Superior temporal gyrus (tissue), 1 donor: Measurements from ENCODE around the gene GCA.
A peak's percentile ranks its signal among the peaks of the same experiment; 100 is the strongest.

ENCODE experiments used
- DNase-seq: peaks from one replicate; pipeline ENCODE4 v3.0.0-alpha.2; 2016; ENCODE audit errors: extremely low spot score

GCA gene

DNA sequence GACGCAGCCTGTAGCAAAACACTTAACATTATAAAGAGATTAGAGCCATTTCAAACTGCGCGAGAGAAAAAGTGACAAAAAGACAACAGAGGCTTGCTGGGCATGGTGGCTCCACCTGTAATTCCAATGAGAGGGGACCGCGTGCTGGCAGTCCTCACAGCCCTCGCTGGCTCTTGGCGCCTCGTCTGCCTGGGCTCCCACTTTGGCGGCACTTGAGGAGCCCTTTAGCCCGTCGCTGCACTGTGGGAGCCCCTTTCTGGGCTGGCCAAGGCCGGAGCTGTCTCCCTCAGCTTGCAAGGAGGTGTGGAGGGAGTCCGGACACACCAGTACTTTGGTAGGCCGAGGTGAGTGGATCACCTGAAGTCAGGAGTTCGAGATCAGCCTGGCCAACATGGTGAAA lies 16.1 kb upstream of the GCA start:
- no peak for DNase-seq

DNA sequence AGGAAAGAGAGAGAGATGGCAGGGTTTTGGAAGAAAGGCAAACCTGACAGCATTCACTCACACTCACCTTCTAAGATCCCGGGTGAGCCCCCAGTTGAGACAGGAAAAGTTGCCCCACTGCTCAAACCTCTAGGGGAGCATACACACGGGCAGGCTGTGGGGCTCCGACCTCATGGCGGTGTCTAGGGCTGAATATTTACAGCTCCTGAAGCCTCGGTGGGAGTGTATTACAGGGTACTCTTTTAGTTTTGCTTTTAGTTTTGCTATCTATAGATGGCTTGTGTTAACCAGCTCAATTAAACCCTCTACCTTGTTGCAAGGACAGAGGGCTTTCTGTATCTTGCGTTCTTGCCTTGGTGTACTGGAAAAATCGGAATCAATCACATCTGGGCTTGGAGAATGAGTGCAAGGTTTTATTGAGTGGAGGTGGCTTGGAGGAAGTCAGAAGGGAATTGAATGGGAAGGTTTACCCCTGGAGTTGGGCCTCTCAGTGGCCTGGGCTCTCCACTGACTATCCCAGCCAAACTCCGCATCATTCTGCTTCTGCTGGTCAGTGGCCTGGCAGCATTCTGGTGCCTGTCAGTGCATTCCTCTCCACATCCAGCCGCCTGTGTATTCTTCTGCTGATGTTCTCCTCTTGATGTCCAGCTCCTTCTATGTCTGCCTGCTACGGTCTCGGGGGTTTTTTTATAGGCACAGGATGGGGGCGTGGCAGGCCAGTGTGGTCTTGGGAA lies 15.3 kb upstream of the GCA start:
- DNase-seq: no peak

DNA sequence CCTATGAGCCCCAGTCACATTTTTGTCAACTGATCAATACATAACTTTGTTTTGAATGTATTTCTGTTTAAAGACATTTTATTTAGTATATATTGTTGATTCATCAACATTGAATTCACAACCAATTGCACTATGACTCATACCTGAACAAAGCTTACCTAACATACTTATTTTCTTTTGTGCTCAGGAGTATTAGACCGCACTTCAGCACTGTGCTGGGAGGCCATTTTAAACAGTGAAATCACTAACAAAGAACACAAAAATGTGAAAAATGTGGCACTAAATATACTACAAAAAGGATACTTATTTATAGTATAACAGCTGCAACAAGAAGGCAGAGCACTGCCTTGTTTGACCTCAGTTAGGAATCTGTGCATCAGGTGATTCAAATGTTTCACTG lies 13.1 kb upstream of the GCA start:
- no peak for DNase-seq

DNA sequence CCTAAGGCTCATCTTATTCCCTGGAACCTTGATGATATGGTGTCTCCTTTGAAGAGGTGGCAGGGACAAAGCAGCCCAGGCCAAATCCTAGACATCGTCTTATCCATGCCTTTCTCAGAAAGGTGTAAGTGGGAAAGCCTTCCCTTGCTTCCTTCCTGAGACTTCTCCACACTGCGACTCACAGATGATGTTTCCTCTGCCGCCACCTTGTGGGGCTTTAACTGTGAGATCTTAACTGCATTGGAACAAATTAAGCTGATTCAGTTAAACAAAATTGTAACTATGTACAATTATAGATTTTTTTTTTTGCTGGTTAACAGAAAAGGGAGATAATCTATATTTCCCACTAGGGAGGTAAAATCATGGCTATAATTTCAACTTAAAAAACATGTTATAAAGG lies 10.0 kb upstream of the GCA start:
- DNase-seq: peak; percentile 75

DNA sequence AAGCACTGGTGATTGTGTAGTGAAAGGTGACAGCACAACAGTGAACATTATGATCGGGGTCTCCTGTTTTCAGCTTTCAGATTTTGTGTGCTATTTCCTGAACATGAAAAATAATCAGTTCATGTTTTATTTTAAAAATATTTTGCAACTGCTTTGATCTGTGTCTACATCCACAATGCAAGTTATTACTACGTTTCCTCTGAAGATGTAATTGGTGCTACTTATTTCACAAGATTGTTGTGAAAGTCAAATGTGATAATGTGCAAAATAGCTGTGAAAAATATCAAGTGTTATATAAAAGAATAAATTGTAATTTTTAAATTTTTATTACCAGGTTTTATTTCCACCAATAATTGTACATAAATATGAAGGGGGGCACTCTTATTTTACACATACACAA lies 6.1 kb upstream of the GCA start:
- DNase-seq: no peak

DNA sequence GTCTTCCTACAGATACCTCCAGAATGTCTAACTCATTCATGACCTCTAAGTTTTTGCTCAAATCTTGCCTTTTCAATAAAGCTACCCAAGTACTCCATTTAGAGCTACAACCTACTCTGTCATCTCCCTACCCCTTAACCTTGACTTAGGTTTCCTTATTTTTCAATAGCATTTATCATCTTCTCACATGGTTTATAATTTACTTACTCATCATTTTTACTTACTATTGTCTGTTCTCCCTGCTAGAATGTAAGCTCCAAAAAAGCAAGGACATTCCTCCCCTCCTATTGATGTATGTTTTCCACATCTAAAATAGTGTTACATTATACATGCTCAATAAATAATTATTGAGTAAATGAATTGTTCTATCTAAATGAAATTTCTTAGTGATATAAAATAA lies 3.1 kb upstream of the GCA start:
- DNase-seq: no peak

DNA sequence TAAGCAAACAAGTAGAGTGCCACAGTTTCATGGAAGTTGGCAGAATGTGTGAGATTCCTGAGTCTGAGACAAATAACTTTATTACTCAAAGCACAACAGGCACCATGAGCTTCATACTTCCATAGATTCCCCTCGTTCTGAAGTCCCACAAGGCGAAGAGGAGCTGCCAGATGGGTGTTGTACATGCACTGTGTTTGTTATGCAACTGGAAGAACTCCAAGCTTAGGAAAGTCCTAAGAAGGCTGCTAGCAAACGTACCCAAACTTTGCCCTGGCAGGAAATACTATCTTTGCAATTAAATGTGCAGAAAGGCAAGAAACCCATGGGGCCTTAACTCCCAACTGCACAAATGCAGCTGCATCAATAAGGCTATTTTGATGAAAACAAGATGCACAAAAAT lies 1.6 kb upstream of the GCA start:
- DNase-seq: no peak

DNA sequence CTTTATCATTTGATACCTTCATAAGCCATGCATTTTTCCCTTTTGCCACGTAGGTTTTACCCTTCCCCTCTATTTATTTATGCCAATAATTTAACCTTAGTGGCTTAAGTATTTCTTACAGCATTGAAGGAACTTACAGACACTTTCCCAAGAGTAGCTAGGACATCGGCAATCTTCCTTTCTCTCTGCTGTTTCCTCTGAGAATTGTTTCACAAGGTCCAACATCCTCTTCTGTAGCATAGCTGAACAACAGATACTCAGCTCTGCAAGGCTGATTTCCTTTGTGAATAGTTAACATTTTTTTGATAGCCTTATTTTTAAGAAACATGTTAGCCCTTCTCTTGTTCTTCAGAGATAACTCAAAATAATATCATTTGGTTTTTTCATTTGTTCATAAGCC lies 1.1 kb upstream of the GCA start:
- no peak for DNase-seq

DNA sequence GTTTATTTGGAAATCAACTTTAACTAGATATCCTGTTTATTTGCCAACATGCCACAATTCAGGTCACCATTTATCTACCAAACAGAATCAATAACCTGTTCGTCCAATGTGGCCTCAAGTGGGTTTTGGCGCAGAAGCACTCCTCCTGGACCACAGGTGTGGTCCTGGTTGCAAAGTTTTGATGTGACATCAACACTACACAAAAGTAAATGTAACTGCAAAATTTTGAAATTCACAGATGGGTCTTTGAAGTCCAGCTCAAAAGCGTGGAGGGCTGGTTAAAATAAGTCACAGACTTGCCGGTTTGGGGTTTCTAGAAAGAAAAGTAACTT lies 474 bp upstream of the GCA start:
- no peak for DNase-seq

DNA sequence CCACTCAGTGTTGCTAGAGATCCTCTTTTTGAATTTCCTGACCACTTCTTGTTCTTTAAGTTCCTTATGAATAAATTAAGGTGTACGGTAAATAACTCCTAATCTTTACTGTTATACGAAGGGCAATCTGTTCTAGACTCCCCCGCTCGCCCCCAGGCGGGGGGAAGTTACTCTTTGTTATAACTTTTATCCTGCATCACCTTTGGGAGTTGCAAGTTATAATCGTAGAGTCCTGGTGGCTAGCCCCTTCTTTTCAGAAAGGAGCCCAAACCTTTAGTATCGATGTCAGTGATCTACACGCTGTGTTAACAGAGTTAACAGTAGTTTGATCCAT lies 652 bp downstream of the GCA start:
- peak; percentile 60 for DNase-seq

DNA sequence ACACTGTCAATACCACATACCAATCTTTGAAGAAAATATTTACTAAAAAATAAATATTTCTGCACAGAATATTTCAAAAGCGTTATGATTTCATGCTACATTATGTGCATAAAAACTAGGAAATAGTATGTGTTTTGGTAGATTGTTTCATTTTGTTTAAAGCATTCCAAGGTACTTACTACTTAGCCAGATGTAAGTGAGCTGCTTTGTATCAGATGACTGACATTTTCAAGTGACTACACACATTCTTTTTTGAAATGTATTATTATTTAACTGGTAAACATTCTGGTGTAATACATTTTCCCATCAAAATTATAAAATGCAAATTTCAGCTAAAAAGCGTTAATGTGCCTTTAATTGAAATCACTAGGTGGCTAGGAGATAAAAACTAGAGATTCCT lies 21.5 kb downstream of the GCA start:
- no peak for DNase-seq

DNA sequence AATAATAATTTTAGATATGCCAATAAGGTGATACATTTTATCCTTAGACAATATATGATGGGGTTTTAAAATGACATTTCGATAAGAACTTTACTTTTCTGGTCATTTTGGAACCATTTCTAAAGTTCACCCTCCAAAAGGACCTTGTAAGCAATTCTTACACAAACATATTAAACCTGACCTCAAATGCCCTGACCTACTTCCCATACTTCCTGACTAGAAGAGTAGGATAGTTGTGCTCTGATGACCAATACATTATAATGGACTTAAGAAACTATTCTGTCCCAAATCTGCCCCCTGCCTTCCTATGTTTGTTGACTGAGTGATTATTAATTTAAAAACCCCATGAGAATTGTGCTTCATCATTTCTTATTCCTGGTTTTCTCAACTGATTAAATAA lies 24.6 kb downstream of the GCA start:
- no peak for DNase-seq

DNA sequence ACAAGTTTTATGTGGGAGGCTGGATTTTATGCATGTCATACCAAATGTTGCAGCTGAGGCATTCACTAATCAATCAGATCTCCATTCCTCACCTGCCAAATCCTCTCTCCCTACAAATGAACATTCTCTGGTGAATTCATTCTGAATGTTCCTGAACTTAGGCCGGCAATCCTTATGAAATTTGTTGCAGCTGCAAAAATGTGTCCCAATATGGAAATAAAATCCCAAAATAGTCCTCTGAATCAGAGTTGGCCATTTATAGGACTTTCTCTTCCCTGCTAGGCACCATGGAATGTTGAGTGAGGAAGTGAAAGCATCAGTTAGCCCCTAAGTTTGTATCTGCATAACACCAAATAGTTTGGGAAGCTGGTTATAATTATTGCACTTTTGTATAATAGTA lies 25.6 kb downstream of the GCA start:
- DNase-seq: peak; percentile 61

DNA sequence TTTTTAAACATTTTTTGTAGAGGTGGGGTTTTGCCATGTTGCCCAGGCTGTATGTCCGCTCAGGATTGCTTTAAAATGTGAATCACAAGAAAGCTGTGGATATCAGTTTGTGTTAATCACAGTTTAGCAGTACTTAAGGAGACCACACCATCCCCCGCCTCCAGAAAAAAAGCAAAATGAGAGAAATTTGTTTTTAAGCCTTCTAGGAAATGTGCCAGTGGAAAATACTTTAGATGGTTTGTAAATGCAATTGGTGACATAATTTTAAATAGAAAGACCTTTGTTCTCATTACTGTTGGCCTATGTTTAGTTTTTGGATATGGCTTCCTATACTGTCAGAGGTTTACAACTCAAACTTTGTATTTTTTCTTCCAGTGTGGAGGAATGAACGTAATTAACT lies 27.0 kb downstream of the GCA start:
- DNase-seq: no peak

DNA sequence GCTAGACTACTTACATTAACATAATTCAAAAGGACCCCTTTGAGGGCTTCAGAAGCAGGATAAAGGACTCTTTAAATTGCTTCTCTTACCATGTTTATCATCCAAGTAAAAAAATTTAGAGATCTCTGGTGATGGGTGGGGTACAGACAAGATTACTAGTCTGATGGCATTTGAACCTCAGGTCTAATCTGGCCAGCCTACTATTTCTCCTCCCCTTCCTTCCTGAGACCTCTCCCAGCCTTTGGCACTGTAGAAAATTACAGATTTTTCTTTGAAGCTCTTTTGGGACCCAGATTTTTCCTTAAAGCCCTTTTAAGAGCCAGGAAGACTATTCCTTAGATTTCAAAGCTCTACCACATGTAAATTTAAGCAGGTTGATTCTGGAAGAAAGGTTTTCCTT lies 28.9 kb downstream of the GCA start:
- DNase-seq: no peak

DNA sequence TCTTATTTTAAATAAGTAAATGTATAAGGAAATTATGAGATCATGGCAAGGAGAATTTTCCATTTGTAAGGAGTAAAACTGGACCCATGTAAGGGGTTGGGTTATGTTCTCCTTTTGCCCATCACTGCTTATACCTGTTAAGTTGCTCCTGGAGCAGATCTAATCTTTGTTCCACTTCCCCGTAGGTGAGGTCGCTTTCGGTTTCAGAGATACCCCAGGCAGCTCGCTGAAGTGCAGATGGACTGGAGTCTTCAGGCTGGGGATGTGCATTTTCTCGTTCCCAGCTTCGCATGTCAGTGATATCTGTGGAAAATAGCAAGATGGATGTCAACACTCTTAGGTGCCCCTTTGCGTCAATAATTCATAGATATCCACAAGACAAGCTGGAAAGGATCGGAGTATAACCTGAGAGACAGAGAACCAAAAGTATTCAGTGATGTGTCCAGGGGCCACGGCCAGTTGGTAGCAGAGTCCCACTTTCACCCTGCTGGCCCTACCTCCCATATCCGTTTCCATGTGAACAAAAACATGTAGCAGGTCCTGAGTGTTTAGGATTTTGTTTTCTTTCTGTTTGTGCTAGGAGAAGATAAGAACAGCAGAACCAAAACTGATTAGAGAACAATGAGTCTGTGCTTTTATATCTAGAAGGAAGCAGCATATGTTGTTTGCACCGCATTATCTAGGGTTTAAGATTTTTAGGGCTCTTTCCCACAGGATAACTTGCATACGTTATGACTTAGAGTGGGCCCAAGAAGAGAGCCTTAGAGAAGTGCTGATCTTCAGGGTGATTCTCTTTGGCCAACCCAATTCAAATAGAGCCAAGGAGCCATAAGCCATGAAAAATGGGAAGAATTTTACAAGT lies 36.0 kb downstream of the GCA start:
- no peak for DNase-seq

DNA sequence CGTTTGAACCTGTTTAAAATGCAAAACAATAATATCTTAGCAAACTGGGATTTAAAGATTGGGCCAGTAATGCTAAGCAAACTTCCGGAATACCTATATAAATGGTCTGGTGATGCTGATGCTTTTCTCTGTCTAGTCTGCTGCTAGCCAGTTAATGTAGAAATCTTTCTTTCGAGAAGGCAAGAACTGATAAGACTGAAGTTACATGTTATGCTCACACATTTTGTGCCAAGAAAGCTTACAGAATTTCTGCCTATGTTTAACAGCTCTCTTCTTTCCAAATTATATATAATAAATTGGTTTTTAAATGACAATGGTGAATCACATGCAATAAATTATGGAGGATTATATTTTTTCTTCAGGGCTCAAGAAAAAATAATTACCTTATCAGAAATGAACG lies 37.9 kb downstream of the GCA start:
- DNase-seq: no peak

DNA sequence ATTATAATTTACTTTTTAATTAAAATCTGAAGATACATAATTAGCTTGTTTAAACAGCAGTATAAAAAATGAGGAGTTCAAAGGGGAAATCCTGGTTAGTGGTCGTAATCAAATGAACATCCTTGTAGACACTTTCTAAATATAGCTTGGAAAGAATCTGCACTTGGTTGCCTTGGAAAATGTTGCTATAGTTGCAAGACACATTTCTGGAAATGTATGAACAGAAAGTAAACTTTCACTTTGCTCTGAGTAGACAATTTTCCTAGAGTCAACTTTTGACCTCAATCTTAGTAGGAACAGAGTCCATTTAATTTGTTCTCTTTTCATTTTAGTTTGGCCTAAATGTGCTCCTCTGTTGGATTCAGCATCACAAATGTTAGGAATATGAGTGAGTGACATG lies 38.3 kb downstream of the GCA start:
- DNase-seq: no peak

DNA sequence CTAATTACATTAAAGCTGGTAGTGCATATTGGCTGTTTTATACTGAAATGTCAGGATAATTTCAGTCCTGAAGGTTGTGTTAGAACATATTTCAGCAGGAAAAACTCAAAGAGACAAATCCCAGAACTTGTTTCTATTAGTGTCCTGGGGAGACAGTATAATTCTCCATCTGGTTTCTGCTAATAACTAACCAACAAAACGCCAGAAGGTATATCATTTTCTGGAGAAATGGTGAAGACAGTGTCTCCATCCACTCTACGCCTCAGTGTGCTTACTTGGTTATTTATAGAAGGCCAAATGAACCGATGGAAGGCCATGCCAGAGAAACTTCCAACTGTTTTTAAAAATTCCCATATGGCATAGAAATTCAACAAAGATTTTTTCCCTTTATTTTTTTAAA lies 41.6 kb downstream of the GCA start:
- DNase-seq: no peak

DNA sequence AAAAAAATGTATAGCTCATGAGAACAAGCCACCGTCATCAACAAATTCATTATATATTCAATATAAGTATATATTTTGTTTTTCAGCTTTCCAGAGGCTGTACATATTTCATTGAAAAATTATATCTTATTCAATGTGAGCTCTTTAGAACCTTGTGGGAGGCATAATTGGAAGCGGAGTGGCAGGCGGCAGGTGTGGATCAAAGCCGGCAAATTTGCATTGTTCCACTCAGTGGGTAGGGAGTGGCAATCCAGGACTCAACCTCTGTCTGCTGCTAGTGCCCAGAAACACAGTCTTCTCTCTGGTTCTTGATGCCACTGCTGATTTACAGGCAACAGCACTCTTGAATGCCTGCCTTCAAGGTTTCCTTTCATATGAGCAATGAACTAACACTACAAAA lies 46.9 kb downstream of the GCA start:
- DNase-seq: no peak

DNA sequence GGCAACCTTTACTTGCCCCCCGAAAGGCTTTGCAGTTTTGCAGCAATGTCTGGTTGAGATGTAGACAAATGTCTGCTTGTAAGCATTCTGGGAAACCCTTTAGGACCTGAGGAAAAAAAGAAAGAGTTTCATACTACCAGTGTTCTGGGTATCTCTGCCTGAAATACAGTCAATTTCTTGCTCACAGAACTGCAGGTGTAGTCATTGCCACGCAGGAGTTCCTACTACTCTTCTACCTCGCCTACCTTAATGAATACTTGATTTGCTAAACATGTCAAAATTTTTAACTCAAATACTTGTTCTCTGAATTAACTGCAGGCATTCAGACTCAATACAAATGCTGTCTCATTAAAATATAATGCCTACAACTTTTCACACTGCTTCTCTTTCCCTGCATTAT lies 56.4 kb downstream of the GCA start:
- no peak for DNase-seq

DNA sequence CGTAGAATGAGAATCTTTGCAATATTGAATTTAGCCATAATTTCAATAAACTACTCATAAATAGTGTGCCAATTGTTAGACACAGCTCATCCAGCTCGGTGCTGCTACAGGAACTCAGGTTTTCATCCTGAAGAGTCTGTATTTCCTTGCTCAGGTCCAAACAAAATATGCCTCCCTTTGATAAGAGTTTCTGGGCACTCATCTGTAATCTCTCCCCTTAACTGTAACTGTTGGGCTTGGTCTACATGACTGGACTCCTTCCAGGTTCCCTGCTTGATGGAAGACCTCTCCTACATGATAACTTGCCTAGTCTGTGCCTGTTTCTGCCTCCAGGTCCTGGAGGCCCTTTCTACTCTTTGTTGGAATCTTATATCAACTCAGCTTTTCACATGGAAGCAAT lies 57.9 kb downstream of the GCA start:
- DNase-seq: no peak

DNA sequence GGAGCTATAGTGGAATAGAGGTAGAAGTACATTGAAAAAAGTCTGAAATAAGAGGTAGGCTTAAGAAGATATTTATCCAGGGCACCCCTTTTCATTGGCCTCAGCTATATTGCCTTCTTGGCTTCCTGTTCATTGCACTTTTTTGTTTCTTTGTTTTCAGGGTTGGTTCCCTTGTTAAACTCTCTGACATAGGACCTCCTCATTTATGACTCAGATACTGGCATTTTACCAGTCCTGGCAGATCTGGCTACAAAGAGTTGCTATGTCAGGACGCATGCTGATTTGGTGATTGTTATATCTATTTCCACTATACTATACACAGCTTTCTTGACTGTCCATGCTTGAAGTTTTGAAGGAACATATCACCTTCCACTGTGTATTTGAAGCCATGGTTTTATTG lies 60.0 kb downstream of the GCA start:
- DNase-seq: no peak
